H9 (cell line): ENCODE measurements around the gene VEZT. TPM values are rescaled to one million over a fixed set of nuclear protein-coding genes. Genes with fewer than 3 reads are reported as not detected.

Source experiments
- DNase-seq: peaks from one replicate; pipeline ENCODE4 v3.0.0-alpha.2; 2017
- H2AFZ ChIP-seq: one replicate; pipeline ENCODE4 v1.6.1; 2013; ENCODE audit warnings: mild to moderate bottlenecking, low read length, control low read depth, moderate library complexity
- H2AK5ac ChIP-seq: 2 replicates; pipeline ENCODE4 v1.6.1; 2013; ENCODE audit warnings: low read length, control low read depth, mixed read lengths; ENCODE audit not compliant: insufficient read length
- H2BK120ac ChIP-seq: one replicate; pipeline ENCODE4 v1.6.1; 2013; ENCODE audit warnings: low read depth, mild to moderate bottlenecking, low read length, control low read depth, inconsistent platforms; ENCODE audit not compliant: poor library complexity, severe bottlenecking
- H2BK12ac ChIP-seq: 2 replicates; pipeline ENCODE4 v1.6.1; 2013; ENCODE audit warnings: low read length, control low read depth, mixed read lengths, low read depth; ENCODE audit not compliant: insufficient read length
- H2BK15ac ChIP-seq: 2 replicates; pipeline ENCODE4 v1.6.1; 2013; ENCODE audit warnings: low read depth, low read length, control low read depth
- H2BK20ac ChIP-seq: one replicate; pipeline ENCODE4 v1.6.1; 2013; ENCODE audit warnings: low read depth, mild to moderate bottlenecking, low read length, control low read depth, inconsistent platforms; ENCODE audit not compliant: poor library complexity, severe bottlenecking
- H2BK5ac ChIP-seq: 2 replicates; pipeline ENCODE4 v1.6.1; 2013; ENCODE audit warnings: low read length, control low read depth, mixed read lengths; ENCODE audit not compliant: insufficient read length
- H3K14ac ChIP-seq: 2 replicates; pipeline ENCODE4 v1.6.1; 2013; ENCODE audit warnings: low read length, control low read depth; ENCODE audit not compliant: insufficient read depth
- H3K18ac ChIP-seq: 2 replicates; pipeline ENCODE4 v1.6.1; 2013; ENCODE audit warnings: low read depth, mild to moderate bottlenecking, mixed read lengths, low read length, control low read depth; ENCODE audit not compliant: insufficient read length
- H3K23ac ChIP-seq: 2 replicates; pipeline ENCODE4 v1.6.1; 2013; ENCODE audit warnings: low read length, control low read depth, mixed read lengths, low read depth; ENCODE audit not compliant: insufficient read length
- H3K23me2 ChIP-seq: 2 replicates; pipeline ENCODE4 v1.6.1; 2013; ENCODE audit warnings: low read depth, mild to moderate bottlenecking, mixed read lengths, low read length, control low read depth; ENCODE audit not compliant: insufficient read length, poor library complexity, severe bottlenecking
- H3K27ac ChIP-seq: 2 replicates; pipeline ENCODE4 v1.5.1; 2013; ENCODE audit warnings: low read length, control low read depth, mixed read lengths, low read depth; ENCODE audit not compliant: insufficient read length
- H3K27me3 ChIP-seq: 2 replicates; pipeline ENCODE4 v1.6.1; 2013; ENCODE audit warnings: low read length, control low read depth, inconsistent platforms; ENCODE audit not compliant: insufficient read depth
- H3K4ac ChIP-seq: 2 replicates; pipeline ENCODE4 v1.6.1; 2013; ENCODE audit warnings: low read depth, mild to moderate bottlenecking, control low read depth, inconsistent platforms, low read length, moderate library complexity
- H3K4me1 ChIP-seq: 2 replicates; pipeline ENCODE4 v1.6.1; 2013; ENCODE audit warnings: low read length, control low read depth, inconsistent platforms; ENCODE audit not compliant: insufficient read depth
- H3K4me2 ChIP-seq: 2 replicates; pipeline ENCODE4 v1.6.1; 2013; ENCODE audit warnings: low read length, control low read depth, mixed read lengths; ENCODE audit not compliant: insufficient read length, insufficient read depth
- H3K56ac ChIP-seq: 2 replicates; pipeline ENCODE4 v1.6.1; 2013; ENCODE audit warnings: low read depth, mild to moderate bottlenecking, mixed read lengths, low read length, control low read depth; ENCODE audit not compliant: insufficient read length
- H3K79me1 ChIP-seq: 2 replicates; pipeline ENCODE4 v1.6.1; 2013; ENCODE audit warnings: low read depth, mild to moderate bottlenecking, moderate library complexity, low read length, control low read depth, inconsistent platforms; ENCODE audit not compliant: insufficient read depth, poor library complexity, severe bottlenecking
- H3K79me2 ChIP-seq: 2 replicates; pipeline ENCODE4 v1.6.1; 2013; ENCODE audit warnings: low read length, control low read depth, inconsistent platforms; ENCODE audit not compliant: insufficient read depth
- H3K9ac ChIP-seq: 2 replicates; pipeline ENCODE4 v1.6.1; 2013; ENCODE audit warnings: low read length, control low read depth, mixed read lengths; ENCODE audit not compliant: insufficient read length; ENCODE audit errors: extremely low read depth
- H3K9me3 ChIP-seq: one replicate; pipeline ENCODE4 v1.6.1; 2013; ENCODE audit warnings: low read depth, low read length, inconsistent platforms; ENCODE audit not compliant: control insufficient read depth
- H3T11ph ChIP-seq: one replicate; pipeline ENCODE4 v1.6.1; 2013; ENCODE audit warnings: mild to moderate bottlenecking, low read length, control low read depth, inconsistent platforms
- H4K20me1 ChIP-seq: one replicate; pipeline ENCODE4 v1.6.1; 2013; ENCODE audit not compliant: control insufficient read depth, insufficient read length, insufficient read depth
- H4K5ac ChIP-seq: 2 replicates; pipeline ENCODE4 v1.6.1; 2013; ENCODE audit warnings: low read depth, mild to moderate bottlenecking, mixed read lengths, low read length, control low read depth; ENCODE audit not compliant: insufficient read length
- H4K8ac ChIP-seq: replicated peaks from 2 replicates; pipeline ENCODE4 v1.6.1; 2013; ENCODE audit warnings: low read length, control low read depth, mixed read lengths, low read depth; ENCODE audit not compliant: insufficient read length
- H4K91ac ChIP-seq: 2 replicates; pipeline ENCODE4 v1.6.1; 2013; ENCODE audit warnings: low read depth, mild to moderate bottlenecking, moderate library complexity, mixed read lengths, low read length, control low read depth; ENCODE audit not compliant: insufficient read length
- H3K27ac Mint-ChIP-seq, 3 experiments: 2 replicates in 2 of 3; 3 replicates in 1 of 3; pipeline ENCODE4 v1.8.0; 2020 to 2021; ENCODE audit warnings: mixed read lengths in 3 of 3, mild to moderate bottlenecking in 1 of 3, moderate library complexity in 1 of 3
- H3K27me3 Mint-ChIP-seq: 2 replicates; pipeline ENCODE4 v1.8.0; 2021; ENCODE audit warnings: low read depth, mild to moderate bottlenecking, moderate library complexity, mixed read lengths
- H3K36me3 Mint-ChIP-seq, 3 experiments: 2 replicates in 2 of 3; 3 replicates in 1 of 3; pipeline ENCODE4 v1.8.0; 2020 to 2021; ENCODE audit warnings: low read depth in 3 of 3, mixed read lengths in 3 of 3; ENCODE audit not compliant: insufficient read depth in 1 of 3
- H3K4me1 Mint-ChIP-seq, 2 experiments: 2 replicates each; pipeline ENCODE4 v1.8.0; 2020; ENCODE audit warnings: mixed read lengths in 2 of 2
- H3K4me3 Mint-ChIP-seq, 2 experiments: 2 replicates in 1 of 2; 3 replicates in 1 of 2; pipeline ENCODE4 v1.8.0; 2020 to 2021; ENCODE audit warnings: mild to moderate bottlenecking in 2 of 2, mixed read lengths in 2 of 2, moderate library complexity in 1 of 2
- H3K9me3 Mint-ChIP-seq, 2 experiments: 2 replicates in 1 of 2; 3 replicates in 1 of 2; pipeline ENCODE4 v1.8.0; 2020; ENCODE audit warnings: mild to moderate bottlenecking in 2 of 2, mixed read lengths in 2 of 2, moderate library complexity in 1 of 2
- total RNA-seq: library from RNA; stranded (reverse); gene quantifications from 2 replicates; pipeline ENCODE4 v1.2.1, GENCODE V29; 2021
- TF ChIP-seq, protein P1 (sequence below): fragments of 200-600 bp; sonication (generic); conservative IDR thresholded peaks from 3 replicates; pipeline ENCODE4 v1.8.0; 2021; ENCODE audit warnings: antibody characterized with exemption, mild to moderate bottlenecking

Gene VEZT
- total RNA-seq, 1 experiment from 2014 or later = 69.8 TPM

DNA sequence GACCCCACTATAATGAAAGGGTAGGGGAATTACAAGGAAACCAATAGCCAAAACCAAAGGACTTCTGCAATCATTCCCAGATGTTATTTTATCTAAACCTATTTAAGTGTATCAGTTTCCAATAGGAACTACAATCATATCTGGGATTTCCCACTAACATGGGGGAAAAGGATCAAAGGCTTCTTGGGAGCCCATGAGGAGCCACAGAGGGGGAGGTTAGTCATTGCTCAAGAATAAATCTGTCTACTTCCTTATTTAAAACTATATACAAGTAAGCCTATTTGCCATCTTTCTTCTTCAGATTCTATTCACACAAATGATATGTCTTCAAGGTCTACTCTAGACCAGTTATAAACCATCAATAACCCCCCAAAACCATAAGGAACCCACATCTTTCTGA is 33.5 kb upstream of the VEZT start:
- Mint-ChIP-seq H3K4me3 (no peak overlapping the region), H3K27ac (0 out of 7 replicates have a peak overlapping the region, but pooled peaks of 1 of the 3 experiments have one; percentile 60), H3K4me1 (peaks cover 27 to 33% of the 10 kb centered on the region in 2 experiments), H3K27me3 (no peaks in the 10 kb centered on the region), H3K9me3 (no peaks in the 10 kb centered on the region), H3K36me3 (peaks cover 2 to 21% (median 9%) of the 10 kb centered on the region in 3 experiments; a peak in 5 of 7 replicates)
- H3K79me1 ChIP-seq = no peaks in the 10 kb centered on the region
- no peak overlapping the region for H3K23ac ChIP-seq
- H3K27ac ChIP-seq = no peak overlapping the region
- H3K56ac ChIP-seq = no peak overlapping the region
- H2BK120ac ChIP-seq = no peak overlapping the region
- no peak overlapping the region for H2AFZ ChIP-seq
- no peaks in the 10 kb centered on the region for H3K27me3 ChIP-seq
- no peaks in the 10 kb centered on the region for H4K20me1 ChIP-seq
- H3T11ph ChIP-seq = no peak overlapping the region
- H3K4me2 ChIP-seq = no peak overlapping the region
- H4K8ac ChIP-seq = no peak overlapping the region
- H3K14ac ChIP-seq = no peak overlapping the region
- H3K4ac ChIP-seq = no peak overlapping the region
- no peak overlapping the region for H2BK20ac ChIP-seq
- H3K9ac ChIP-seq = no peak overlapping the region
- TF ChIP-seq, protein P1, sequence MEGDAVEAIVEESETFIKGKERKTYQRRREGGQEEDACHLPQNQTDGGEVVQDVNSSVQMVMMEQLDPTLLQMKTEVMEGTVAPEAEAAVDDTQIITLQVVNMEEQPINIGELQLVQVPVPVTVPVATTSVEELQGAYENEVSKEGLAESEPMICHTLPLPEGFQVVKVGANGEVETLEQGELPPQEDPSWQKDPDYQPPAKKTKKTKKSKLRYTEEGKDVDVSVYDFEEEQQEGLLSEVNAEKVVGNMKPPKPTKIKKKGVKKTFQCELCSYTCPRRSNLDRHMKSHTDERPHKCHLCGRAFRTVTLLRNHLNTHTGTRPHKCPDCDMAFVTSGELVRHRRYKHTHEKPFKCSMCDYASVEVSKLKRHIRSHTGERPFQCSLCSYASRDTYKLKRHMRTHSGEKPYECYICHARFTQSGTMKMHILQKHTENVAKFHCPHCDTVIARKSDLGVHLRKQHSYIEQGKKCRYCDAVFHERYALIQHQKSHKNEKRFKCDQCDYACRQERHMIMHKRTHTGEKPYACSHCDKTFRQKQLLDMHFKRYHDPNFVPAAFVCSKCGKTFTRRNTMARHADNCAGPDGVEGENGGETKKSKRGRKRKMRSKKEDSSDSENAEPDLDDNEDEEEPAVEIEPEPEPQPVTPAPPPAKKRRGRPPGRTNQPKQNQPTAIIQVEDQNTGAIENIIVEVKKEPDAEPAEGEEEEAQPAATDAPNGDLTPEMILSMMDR = no peak
- H2AK5ac ChIP-seq = no peak overlapping the region
- H2BK12ac ChIP-seq = no peak overlapping the region
- H4K5ac ChIP-seq = no peak overlapping the region
- H3K18ac ChIP-seq = no peak overlapping the region
- no peak overlapping the region for H4K91ac ChIP-seq
- H3K79me2 ChIP-seq = no peaks in the 10 kb centered on the region
- H3K9me3 ChIP-seq = no peaks in the 10 kb centered on the region
- no peak for DNase-seq
- H3K4me1 ChIP-seq = peaks cover 2% of the 10 kb centered on the region; the same call in 1 of the 2 replicates
- no peak overlapping the region for H2BK5ac ChIP-seq
- H3K23me2 ChIP-seq = no peaks in the 10 kb centered on the region
- no peak overlapping the region for H2BK15ac ChIP-seq
